ENCODE results near the gene MDH1. TPM values are rescaled to one million over a fixed set of nuclear protein-coding genes. Genes with fewer than 3 reads are reported as not detected.
"Not testable (repeated sequence)": the region's sequence is repeated elsewhere in the genome, so short reads cannot be mapped to it uniquely, and the experiment has no call there.

MDH1 gene
- total RNA-seq, 1 donor from 2014 or later = 65.7 TPM

- Histone ChIP-seq H3K36me3 (peaks cover 3 to 12% of the 10 kb centered on the region in 2 donors), H3K27ac (no peak overlapping the region), H3K9me3 (peaks cover 0 to 28% of the 10 kb centered on the region in 2 donors), H3K4me3 (no peak overlapping the region), H3K27me3 (no peaks in the 10 kb centered on the region), H3K4me1 (no peaks in the 10 kb centered on the region)
- DNase-seq (ENCODE audit: low spot score in 2 of 2) = no peak
- intact Hi-C loops (cut with DNase I) = no loop called here
- no peak for TF ChIP-seq CTCF (IDR thresholded peaks at IDR 0.05)
These were observed 33.5 kb upstream of the MDH1 start for GRCh38 chr2:63555299-63555698.

GRCh38 chr2:63555931-63556330, 32.8 kb upstream of the MDH1 start:
- no peak for TF ChIP-seq CTCF (IDR thresholded peaks at IDR 0.05)
- Histone ChIP-seq H3K27ac (no peak overlapping the region), H3K9me3 (peaks cover 0 to 33% of the 10 kb centered on the region in 2 donors), H3K27me3 (no peaks in the 10 kb centered on the region), H3K4me3 (no peak overlapping the region), H3K4me1 (no peaks in the 10 kb centered on the region), H3K36me3 (peaks cover 3 to 16% of the 10 kb centered on the region in 2 donors)
- intact Hi-C loops (cut with DNase I) = no loop called here
- no peak for DNase-seq (ENCODE audit: low spot score in 2 of 2)

GRCh38 chr2:63557819-63558218, 30.9 kb upstream of the MDH1 start:
- H3K4me3 ChIP-seq; H3K27me3 ChIP-seq; intact Hi-C loops (cut with DNase I); H3K27ac ChIP-seq; H3K4me1 ChIP-seq; DNase-seq (ENCODE audit: low spot score in 2 of 2): not testable (repeated sequence)
- peaks cover 3 to 16% of the 10 kb centered on the region in 2 donors for H3K36me3 ChIP-seq
- peaks cover 0 to 41% of the 10 kb centered on the region in 2 donors for H3K9me3 ChIP-seq

GRCh38 chr2:63558922-63559321, 29.8 kb upstream of the MDH1 start:
- H3K4me3 ChIP-seq; H3K27ac ChIP-seq; intact Hi-C loops (cut with DNase I); H3K4me1 ChIP-seq; DNase-seq (ENCODE audit: low spot score in 2 of 2); H3K27me3 ChIP-seq: not testable (repeated sequence)
- Histone ChIP-seq H3K9me3 (peaks cover 0 to 41% of the 10 kb centered on the region in 2 donors), H3K36me3 (peaks cover 3 to 16% of the 10 kb centered on the region in 2 donors)

- Histone ChIP-seq H3K4me1 (no peaks in the 10 kb centered on the region), H3K36me3 (peaks cover 0 to 4% of the 10 kb centered on the region in 2 donors), H3K27ac (no peak overlapping the region), H3K9me3 (peaks cover 0 to 35% of the 10 kb centered on the region in 2 donors), H3K27me3 (no peaks in the 10 kb centered on the region), H3K4me3 (no peak overlapping the region)
- no peak for TF ChIP-seq CTCF (IDR thresholded peaks at IDR 0.05)
- DNase-seq (ENCODE audit: low spot score in 2 of 2) = no peak
- intact Hi-C loops (cut with DNase I) = no loop called here
These were observed 26.0 kb upstream of the MDH1 start for GRCh38 chr2:63562751-63563150.

GRCh38 chr2:63569740-63570139, 19.0 kb upstream of the MDH1 start:
- Histone ChIP-seq H3K4me3 (no peak overlapping the region), H3K9me3 (peaks cover 0 to 10% of the 10 kb centered on the region in 2 donors), H3K27me3 (no peaks in the 10 kb centered on the region), H3K27ac (no peak overlapping the region), H3K36me3 (no peaks in the 10 kb centered on the region), H3K4me1 (no peaks in the 10 kb centered on the region)
- no peak for DNase-seq (ENCODE audit: low spot score in 2 of 2)
- intact Hi-C loops (cut with DNase I) = no loop called here
- TF ChIP-seq CTCF (IDR thresholded peaks at IDR 0.05) = no peak

- Histone ChIP-seq H3K36me3 (no peaks in the 10 kb centered on the region), H3K4me3 (no peak overlapping the region), H3K9me3 (peaks cover 0 to 10% of the 10 kb centered on the region in 2 donors), H3K27me3 (no peaks in the 10 kb centered on the region), H3K27ac (no peak overlapping the region), H3K4me1 (no peaks in the 10 kb centered on the region)
- TF ChIP-seq CTCF (IDR thresholded peaks at IDR 0.05) = no peak
- no peak for DNase-seq (ENCODE audit: low spot score in 2 of 2)
- intact Hi-C loops (cut with DNase I) = no loop called here
These were observed 17.5 kb upstream of the MDH1 start for GRCh38 chr2:63571291-63571690.

All from ascending aorta (tissue), 2 donors.